HEK293 (cell line): ENCODE data around the gene SF3B2.

Source experiments
- CTCF ChIA-PET: fragments of 350-600 bp; formaldehyde crosslinking; extraction: SDS; loops from one replicate; lab custom pipeline; 2021; ENCODE audit warnings: antibody characterized with exemption; lab: Yijun Ruan, JAX
- POLR2A ChIA-PET: fragments of 300-600 bp; formaldehyde crosslinking; extraction: SDS; loops from one replicate; lab custom pipeline; 2020; ENCODE audit warnings: antibody characterized with exemption, inconsistent platforms; lab: Yijun Ruan, JAX
- H3K27ac ChIP-seq: fragments of 200-500 bp; sonication (Bioruptor generic); 2 replicates; pipeline ENCODE4 v1.5.1; 2014; ENCODE audit warnings: low read depth, low read length, control low read depth, inconsistent platforms; ENCODE audit errors: extremely low read depth
- H3K36me3 ChIP-seq, 2 experiments: fragments of 200-500 bp in 1 of 2; sonication (Bioruptor generic) in 1 of 2; 1 replicate in 1 of 2; 2 replicates in 1 of 2; pipeline ENCODE4 v1.5.1; 2014 to 2017; ENCODE audit warnings: inconsistent platforms in 2 of 2, low read length in 2 of 2; ENCODE audit not compliant: control insufficient read depth in 2 of 2, insufficient read depth in 1 of 2
- H3K4me1 ChIP-seq: fragments of 200-500 bp; sonication (Bioruptor generic); 2 replicates; pipeline ENCODE4 v1.5.1; 2014; ENCODE audit warnings: mild to moderate bottlenecking, low read length, inconsistent platforms; ENCODE audit not compliant: control insufficient read depth, insufficient read depth
- H3K4me3 ChIP-seq: 2 replicates; pipeline ENCODE4 v1.5.1; 2011; ENCODE audit warnings: low read depth, mild to moderate bottlenecking, control low read depth, low read length, moderate library complexity
- H3K9me3 ChIP-seq: fragments of 200-500 bp; sonication (Bioruptor generic); 2 replicates; pipeline ENCODE4 v1.5.1; 2014; ENCODE audit warnings: low read depth, low read length, inconsistent platforms; ENCODE audit not compliant: control insufficient read depth, insufficient read depth
- EGR2 ChIP-seq: fragments of 450-650 bp; formaldehyde crosslinking; IDR thresholded peaks from 2 replicates; pipeline ENCODE4 v1.5.1; 2016; ENCODE audit warnings: low read depth, missing biosample characterization, missing genetic modification characterization
- KLF8 ChIP-seq: fragments of 450-650 bp; formaldehyde crosslinking; IDR thresholded peaks from 2 replicates; pipeline ENCODE4 v1.5.1; 2016; ENCODE audit warnings: missing biosample characterization, missing genetic modification characterization
- SETDB1 ChIP-seq: IDR thresholded peaks from one replicate; pipeline ENCODE4 v1.6.1; 2017; ENCODE audit warnings: mild to moderate bottlenecking, low read length, moderate library complexity, mixed read lengths; ENCODE audit not compliant: insufficient read length
- SP2 ChIP-seq: fragments of 450-650 bp; formaldehyde crosslinking; IDR thresholded peaks from 2 replicates; pipeline ENCODE4 v1.5.1; 2016; ENCODE audit warnings: missing biosample characterization, missing genetic modification characterization
- TCF7L2 ChIP-seq: IDR thresholded peaks from 2 replicates; pipeline ENCODE4 v1.6.1; 2011; ENCODE audit warnings: low read depth, mild to moderate bottlenecking, inconsistent platforms, low read length, moderate library complexity, borderline replicate concordance
- WT1 ChIP-seq: fragments of 450-650 bp; formaldehyde crosslinking; IDR thresholded peaks from 2 replicates; pipeline ENCODE4 v1.5.1; 2016; ENCODE audit warnings: missing biosample characterization, missing genetic modification characterization
- YY1 ChIP-seq: fragments of 450-650 bp; formaldehyde crosslinking; IDR thresholded peaks from 2 replicates; pipeline ENCODE4 v1.5.1; 2018; ENCODE audit warnings: missing biosample characterization, missing genetic modification characterization
- YY2 ChIP-seq: fragments of 450-650 bp; formaldehyde crosslinking; IDR thresholded peaks from 2 replicates; pipeline ENCODE4 v1.5.1; 2016; ENCODE audit warnings: missing biosample characterization, missing genetic modification characterization
- ZBTB48 ChIP-seq: fragments of 450-650 bp; formaldehyde crosslinking; IDR thresholded peaks from 2 replicates; pipeline ENCODE4 v1.5.1; 2016; ENCODE audit warnings: missing biosample characterization, missing genetic modification characterization
- ZNF24 ChIP-seq: fragments of 450-650 bp; formaldehyde crosslinking; IDR thresholded peaks from 2 replicates; pipeline ENCODE4 v1.5.1; 2016; ENCODE audit warnings: missing biosample characterization, missing genetic modification characterization
- ZNF266 ChIP-seq: fragments of 450-650 bp; formaldehyde crosslinking; IDR thresholded peaks from 2 replicates; pipeline ENCODE4 v1.5.1; 2016; ENCODE audit warnings: missing biosample characterization, missing genetic modification characterization, low read depth
- ZNF274 ChIP-seq, 2 experiments: fragments of 200-500 bp in 1 of 2; fragments of 450-650 bp in 1 of 2; sonication (Bioruptor generic) in 1 of 2; formaldehyde crosslinking in 1 of 2; IDR thresholded peaks; 2 replicates each; pipeline versions ENCODE4 v1.5.1 to v1.6.1; 2014 to 2016; ENCODE audit warnings: borderline replicate concordance in 1 of 2, inconsistent platforms in 1 of 2, low read length in 1 of 2, missing biosample characterization in 1 of 2, missing genetic modification characterization in 1 of 2
- ZNF416 ChIP-seq: fragments of 450-650 bp; formaldehyde crosslinking; IDR thresholded peaks from 2 replicates; pipeline ENCODE4 v1.5.1; 2016; ENCODE audit warnings: missing biosample characterization, missing genetic modification characterization
- ZNF791 ChIP-seq: fragments of 450-650 bp; formaldehyde crosslinking; IDR thresholded peaks from 2 replicates; pipeline ENCODE4 v1.5.1; 2016; ENCODE audit warnings: missing biosample characterization, missing genetic modification characterization
- ZNF837 ChIP-seq: fragments of 450-650 bp; formaldehyde crosslinking; IDR thresholded peaks from 2 replicates; pipeline ENCODE4 v1.5.1; 2016; ENCODE audit warnings: missing biosample characterization, missing genetic modification characterization
- ZSCAN23 ChIP-seq: fragments of 450-650 bp; formaldehyde crosslinking; IDR thresholded peaks from 2 replicates; pipeline ENCODE4 v1.5.1; 2016; ENCODE audit warnings: missing biosample characterization, missing genetic modification characterization
- TF ChIP-seq, protein P1 (sequence below): fragments of 450-650 bp; IDR thresholded peaks from 2 replicates; pipeline ENCODE4 v1.5.1; 2018; ENCODE audit warnings: missing biosample characterization, mild to moderate bottlenecking, missing genetic modification characterization
- TF ChIP-seq, protein P2 (sequence below): fragments of 450-650 bp; formaldehyde crosslinking; IDR thresholded peaks from 2 replicates; pipeline ENCODE4 v1.5.1; 2017; ENCODE audit warnings: missing biosample characterization, missing genetic modification characterization
- TF ChIP-seq, protein P3 (sequence below): fragments of 450-650 bp; formaldehyde crosslinking; IDR thresholded peaks from 2 replicates; pipeline ENCODE4 v1.5.1; 2016; ENCODE audit warnings: missing biosample characterization, missing genetic modification characterization
- TF ChIP-seq, protein P4 (sequence below): fragments of 450-650 bp; formaldehyde crosslinking; IDR thresholded peaks from 2 replicates; pipeline ENCODE4 v1.5.1; 2016; ENCODE audit warnings: missing biosample characterization, missing genetic modification characterization
- TF ChIP-seq, protein P5 (sequence below): fragments of 450-650 bp; formaldehyde crosslinking; IDR thresholded peaks from 2 replicates; pipeline ENCODE4 v1.5.1; 2016; ENCODE audit warnings: missing biosample characterization, missing genetic modification characterization

SF3B2 gene

DNA sequence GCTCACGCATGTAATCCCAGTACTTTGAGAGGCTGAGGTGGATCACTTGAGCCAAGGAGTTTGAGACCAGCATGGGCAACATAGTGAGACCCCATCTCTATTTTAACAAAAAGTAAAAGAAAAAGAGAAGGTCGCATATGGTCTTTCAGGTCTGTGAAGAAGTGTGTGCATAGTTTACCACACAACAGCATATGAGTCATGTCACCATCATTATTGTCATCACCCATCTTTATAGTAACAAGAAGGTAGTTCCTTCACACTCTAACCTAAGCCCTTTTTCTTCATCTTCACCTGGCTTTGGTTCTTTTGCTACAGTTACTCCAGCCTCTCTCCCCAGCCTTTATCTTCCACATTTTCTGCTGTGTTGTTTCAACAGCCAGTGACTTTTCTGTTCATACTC, 57.1 kb downstream of the SF3B2 start:
- CTCF ChIA-PET, result interaction anchor here (2.0 to 2.1 kb wide), 2 partner anchors 25 to 41 kb away, joined by 5 to 11 read pairs; no protein-coding TSS in a partner anchor
- no peak overlapping the region for H3K4me3 ChIP-seq
- no peak for TF ChIP-seq ZBTB48 (tag by site-specific recombination)
- no peak for TF ChIP-seq SP2 (tag by site-specific recombination)
- no peak for TF ChIP-seq EGR2 (tag by site-specific recombination)
- TF ChIP-seq WT1, result no peak
- TF ChIP-seq ZNF274 (IDR thresholded peaks at IDR 0.05; ENCODE audit: low read length), result no peak
- TF ChIP-seq ZNF274 (tag by site-specific recombination; IDR thresholded peaks at IDR 0.05; ENCODE audit: borderline replicate concordance), result no peak
- TF ChIP-seq, all 188 proteins: peak for 0
- no peaks in the 10 kb centered on the region for H3K9me3 ChIP-seq
- no peaks in the 10 kb centered on the region for H3K36me3 ChIP-seq
- POLR2A ChIA-PET, result no interaction called here
- H3K27ac ChIP-seq, result no peak overlapping the region
- peaks cover 4% of the 10 kb centered on the region for H3K4me1 ChIP-seq

DNA sequence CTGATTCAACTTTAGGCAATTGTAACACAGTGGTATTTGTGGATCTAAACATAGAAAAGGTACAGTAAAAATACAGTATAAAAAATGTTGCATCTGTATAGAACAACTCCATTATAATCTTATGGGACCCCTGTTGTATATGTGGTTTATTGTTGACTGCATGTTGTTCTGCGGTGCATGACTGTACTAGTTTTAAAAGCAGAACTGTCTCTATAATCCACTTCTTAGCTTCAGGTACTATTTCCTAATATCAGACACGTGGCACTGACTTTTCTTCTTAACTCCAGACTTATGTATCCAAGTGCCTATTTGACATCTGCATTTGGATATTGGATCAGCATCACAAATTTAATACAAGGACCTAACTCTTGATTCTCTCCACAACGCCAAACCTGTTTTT, 59.0 kb downstream of the SF3B2 start:
- no peaks in the 10 kb centered on the region for H3K36me3 ChIP-seq
- H3K9me3 ChIP-seq, result no peaks in the 10 kb centered on the region
- no peak for TF ChIP-seq ZNF416
- no peak for TF ChIP-seq ZNF266 (tag by site-specific recombination)
- TF ChIP-seq YY2 (tag by site-specific recombination), result no peak
- TF ChIP-seq ZNF791 (tag by site-specific recombination), result no peak
- no peak for TF ChIP-seq SETDB1
- TF ChIP-seq YY1 (tag by site-specific recombination), result no peak
- no peak for TF ChIP-seq ZNF837 (tag by site-specific recombination)
- TF ChIP-seq, protein P1, sequence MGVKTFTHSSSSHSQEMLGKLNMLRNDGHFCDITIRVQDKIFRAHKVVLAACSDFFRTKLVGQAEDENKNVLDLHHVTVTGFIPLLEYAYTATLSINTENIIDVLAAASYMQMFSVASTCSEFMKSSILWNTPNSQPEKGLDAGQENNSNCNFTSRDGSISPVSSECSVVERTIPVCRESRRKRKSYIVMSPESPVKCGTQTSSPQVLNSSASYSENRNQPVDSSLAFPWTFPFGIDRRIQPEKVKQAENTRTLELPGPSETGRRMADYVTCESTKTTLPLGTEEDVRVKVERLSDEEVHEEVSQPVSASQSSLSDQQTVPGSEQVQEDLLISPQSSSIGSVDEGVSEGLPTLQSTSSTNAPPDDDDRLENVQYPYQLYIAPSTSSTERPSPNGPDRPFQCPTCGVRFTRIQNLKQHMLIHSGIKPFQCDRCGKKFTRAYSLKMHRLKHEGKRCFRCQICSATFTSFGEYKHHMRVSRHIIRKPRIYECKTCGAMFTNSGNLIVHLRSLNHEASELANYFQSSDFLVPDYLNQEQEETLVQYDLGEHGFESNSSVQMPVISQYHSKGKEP (tag by site-specific recombination), result no peak
- TF ChIP-seq, protein P2, sequence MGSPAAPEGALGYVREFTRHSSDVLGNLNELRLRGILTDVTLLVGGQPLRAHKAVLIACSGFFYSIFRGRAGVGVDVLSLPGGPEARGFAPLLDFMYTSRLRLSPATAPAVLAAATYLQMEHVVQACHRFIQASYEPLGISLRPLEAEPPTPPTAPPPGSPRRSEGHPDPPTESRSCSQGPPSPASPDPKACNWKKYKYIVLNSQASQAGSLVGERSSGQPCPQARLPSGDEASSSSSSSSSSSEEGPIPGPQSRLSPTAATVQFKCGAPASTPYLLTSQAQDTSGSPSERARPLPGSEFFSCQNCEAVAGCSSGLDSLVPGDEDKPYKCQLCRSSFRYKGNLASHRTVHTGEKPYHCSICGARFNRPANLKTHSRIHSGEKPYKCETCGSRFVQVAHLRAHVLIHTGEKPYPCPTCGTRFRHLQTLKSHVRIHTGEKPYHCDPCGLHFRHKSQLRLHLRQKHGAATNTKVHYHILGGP (tag by site-specific recombination), result no peak
- TF ChIP-seq SP2 (tag by site-specific recombination), result no peak
- TF ChIP-seq TCF7L2, result no peak
- TF ChIP-seq, protein P3, sequence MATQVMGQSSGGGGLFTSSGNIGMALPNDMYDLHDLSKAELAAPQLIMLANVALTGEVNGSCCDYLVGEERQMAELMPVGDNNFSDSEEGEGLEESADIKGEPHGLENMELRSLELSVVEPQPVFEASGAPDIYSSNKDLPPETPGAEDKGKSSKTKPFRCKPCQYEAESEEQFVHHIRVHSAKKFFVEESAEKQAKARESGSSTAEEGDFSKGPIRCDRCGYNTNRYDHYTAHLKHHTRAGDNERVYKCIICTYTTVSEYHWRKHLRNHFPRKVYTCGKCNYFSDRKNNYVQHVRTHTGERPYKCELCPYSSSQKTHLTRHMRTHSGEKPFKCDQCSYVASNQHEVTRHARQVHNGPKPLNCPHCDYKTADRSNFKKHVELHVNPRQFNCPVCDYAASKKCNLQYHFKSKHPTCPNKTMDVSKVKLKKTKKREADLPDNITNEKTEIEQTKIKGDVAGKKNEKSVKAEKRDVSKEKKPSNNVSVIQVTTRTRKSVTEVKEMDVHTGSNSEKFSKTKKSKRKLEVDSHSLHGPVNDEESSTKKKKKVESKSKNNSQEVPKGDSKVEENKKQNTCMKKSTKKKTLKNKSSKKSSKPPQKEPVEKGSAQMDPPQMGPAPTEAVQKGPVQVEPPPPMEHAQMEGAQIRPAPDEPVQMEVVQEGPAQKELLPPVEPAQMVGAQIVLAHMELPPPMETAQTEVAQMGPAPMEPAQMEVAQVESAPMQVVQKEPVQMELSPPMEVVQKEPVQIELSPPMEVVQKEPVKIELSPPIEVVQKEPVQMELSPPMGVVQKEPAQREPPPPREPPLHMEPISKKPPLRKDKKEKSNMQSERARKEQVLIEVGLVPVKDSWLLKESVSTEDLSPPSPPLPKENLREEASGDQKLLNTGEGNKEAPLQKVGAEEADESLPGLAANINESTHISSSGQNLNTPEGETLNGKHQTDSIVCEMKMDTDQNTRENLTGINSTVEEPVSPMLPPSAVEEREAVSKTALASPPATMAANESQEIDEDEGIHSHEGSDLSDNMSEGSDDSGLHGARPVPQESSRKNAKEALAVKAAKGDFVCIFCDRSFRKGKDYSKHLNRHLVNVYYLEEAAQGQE (tag by site-specific recombination), result no peak
- no peak for TF ChIP-seq ZNF24 (tag by site-specific recombination)
- no peak for TF ChIP-seq KLF8 (tag by site-specific recombination)
- TF ChIP-seq, protein P4, sequence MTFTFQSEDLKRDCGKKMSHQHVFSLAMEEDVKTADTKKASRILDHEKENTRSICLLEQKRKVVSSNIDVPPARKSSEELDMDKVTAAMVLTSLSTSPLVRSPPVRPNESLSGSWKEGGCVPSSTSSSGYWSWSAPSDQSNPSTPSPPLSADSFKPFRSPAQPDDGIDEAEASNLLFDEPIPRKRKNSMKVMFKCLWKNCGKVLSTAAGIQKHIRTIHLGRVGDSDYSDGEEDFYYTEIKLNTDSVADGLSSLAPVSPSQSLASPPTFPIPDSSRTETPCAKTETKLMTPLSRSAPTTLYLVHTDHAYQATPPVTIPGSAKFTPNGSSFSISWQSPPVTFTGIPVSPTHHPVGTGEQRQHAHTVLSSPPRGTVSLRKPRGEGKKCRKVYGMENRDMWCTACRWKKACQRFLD (tag by site-specific recombination), result no peak
- no peak for TF ChIP-seq ZSCAN23 (tag by site-specific recombination)
- TF ChIP-seq, protein P5, sequence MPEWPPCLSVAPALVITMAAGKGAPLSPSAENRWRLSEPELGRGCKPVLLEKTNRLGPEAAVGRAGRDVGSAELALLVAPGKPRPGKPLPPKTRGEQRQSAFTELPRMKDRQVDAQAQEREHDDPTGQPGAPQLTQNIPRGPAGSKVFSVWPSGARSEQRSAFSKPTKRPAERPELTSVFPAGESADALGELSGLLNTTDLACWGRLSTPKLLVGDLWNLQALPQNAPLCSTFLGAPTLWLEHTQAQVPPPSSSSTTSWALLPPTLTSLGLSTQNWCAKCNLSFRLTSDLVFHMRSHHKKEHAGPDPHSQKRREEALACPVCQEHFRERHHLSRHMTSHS, result no peak
- no peak overlapping the region for H3K4me3 ChIP-seq
- H3K27ac ChIP-seq, result no peak overlapping the region
- H3K4me1 ChIP-seq, result peaks cover 9% of the 10 kb centered on the region; the same call in 1 of the 2 replicates
- CTCF ChIA-PET, result interaction anchor here (0.6 to 1.0 kb wide), 2 partner anchors 8 to 24 kb away, joined by 3 read pairs; no protein-coding TSS in a partner anchor
- POLR2A ChIA-PET, result no interaction called here
